Kasumi-1 (cell line): ENCODE results near the gene AGT.
"Not testable (repeated sequence)": the region's sequence is repeated elsewhere in the genome, so short reads cannot be mapped to it uniquely, and the experiment has no call there.

Experiments used
- DNase-seq, 2 experiments: peaks; one replicate each; lab custom pipeline; 2025; lab: John Stamatoyannopoulos, UW

The AGT gene

GRCh38 chr1:230707732-230708630 is 5.9 kb downstream of the AGT start:
- no peak for DNase-seq

GRCh38 chr1:230706887-230707731 is 6.8 kb downstream of the AGT start:
- no peak for DNase-seq

- DNase-seq = no peak
Measured at GRCh38 chr1:230706020-230706699, 7.8 kb downstream of the AGT start.

GRCh38 chr1:230705289-230706019 is 8.5 kb downstream of the AGT start:
- no peak for DNase-seq

- no peak for DNase-seq
Measured at GRCh38 chr1:230704830-230705229, 9.1 kb downstream of the AGT start.

- no peak for DNase-seq
Measured at GRCh38 chr1:230703679-230704385, 10.1 kb downstream of the AGT start.

- no peak for DNase-seq
Measured at GRCh38 chr1:230702934-230703678, 10.8 kb downstream of the AGT start.

- no peak for DNase-seq
Measured at GRCh38 chr1:230701895-230702768, 11.8 kb downstream of the AGT start.

GRCh38 chr1:230701434-230701833 is 12.5 kb downstream of the AGT start:
- no peak for DNase-seq

GRCh38 chr1:230700132-230700531 is 13.8 kb downstream of the AGT start:
- DNase-seq = no peak

- no peak for DNase-seq
Measured at GRCh38 chr1:230699716-230700115, 14.2 kb downstream of the AGT start.

- DNase-seq = not testable (repeated sequence)
Measured at GRCh38 chr1:230698964-230699363, 15.0 kb downstream of the AGT start.

GRCh38 chr1:230698130-230698529 is 15.8 kb downstream of the AGT start:
- no peak for DNase-seq

GRCh38 chr1:230696722-230697437 is 17.0 kb downstream of the AGT start:
- no peak for DNase-seq

- no peak for DNase-seq
Measured at GRCh38 chr1:230696218-230696617, 17.7 kb downstream of the AGT start.

GRCh38 chr1:230694991-230695390 is 18.9 kb downstream of the AGT start:
- no peak for DNase-seq

- DNase-seq = no peak
Measured at GRCh38 chr1:230694464-230694863, 19.5 kb downstream of the AGT start.

- DNase-seq = no peak
Measured at GRCh38 chr1:230693777-230694176, 20.1 kb downstream of the AGT start.

- DNase-seq = no peak
Measured at GRCh38 chr1:230693221-230693620, 20.7 kb downstream of the AGT start.
